IgD-negative memory B cell (primary cell): ENCODE data around the gene CADPS2. TPM values are rescaled to one million over a fixed set of nuclear protein-coding genes. Genes with fewer than 3 reads are reported as not detected.

ENCODE experiments used
- H3K27ac Mint-ChIP-seq, 3 donors: one replicate each; pipeline ENCODE4 v1.8.0; 2020 to 2022; ENCODE audit warnings: mild to moderate bottlenecking in 3 of 3, mixed read lengths in 3 of 3, moderate library complexity in 1 of 3
- H3K27me3 Mint-ChIP-seq: one replicate; pipeline ENCODE4 v1.8.0; 2021; ENCODE audit warnings: mixed read lengths
- H3K36me3 Mint-ChIP-seq: one replicate; pipeline ENCODE4 v1.8.0; 2020; ENCODE audit warnings: mild to moderate bottlenecking, mixed read lengths
- H3K4me1 Mint-ChIP-seq, 3 donors: one replicate each; pipeline ENCODE4 v1.8.0; 2020 to 2022; ENCODE audit warnings: mixed read lengths in 3 of 3, mild to moderate bottlenecking in 1 of 3
- H3K4me3 Mint-ChIP-seq, 4 donors: one replicate each; pipeline ENCODE4 v1.8.0; 2020 to 2022; ENCODE audit warnings: mild to moderate bottlenecking in 4 of 4, mixed read lengths in 4 of 4, moderate library complexity in 3 of 4
- H3K9me3 Mint-ChIP-seq, 3 donors: one replicate each; pipeline ENCODE4 v1.8.0; 2020 to 2021; ENCODE audit warnings: mixed read lengths in 3 of 3, mild to moderate bottlenecking in 1 of 3
- polyA plus RNA-seq: library from polyadenylated mRNA; unstranded; fragments of 300-500 nt; fragmentation: Illumina TruSeq; gene quantifications from one replicate; pipeline ENCODE4 v1.2.3, GENCODE V29; 2021

CADPS2 gene
- polyA plus RNA-seq, 1 donor from 2014 or later: not detected

- no peak overlapping the region for H3K4me3 Mint-ChIP-seq
- H3K36me3 Mint-ChIP-seq: no peaks in the 10 kb centered on the region
- no peaks in the 10 kb centered on the region for H3K27me3 Mint-ChIP-seq
- H3K4me1 Mint-ChIP-seq: peaks cover 0 to 2% (median 0%) of the 10 kb centered on the region in 3 donors
- no peak overlapping the region for H3K27ac Mint-ChIP-seq
- H3K9me3 Mint-ChIP-seq: peaks cover 0 to 2% (median 0%) of the 10 kb centered on the region in 3 donors
These were observed 425.3 kb downstream of the CADPS2 start for GRCh38 chr7:122460936-122461335.

- no peak overlapping the region for H3K27ac Mint-ChIP-seq
- H3K4me1 Mint-ChIP-seq: peaks cover 0 to 2% (median 0%) of the 10 kb centered on the region in 3 donors
- no peaks in the 10 kb centered on the region for H3K27me3 Mint-ChIP-seq
- no peaks in the 10 kb centered on the region for H3K36me3 Mint-ChIP-seq
- no peak overlapping the region for H3K4me3 Mint-ChIP-seq
- H3K9me3 Mint-ChIP-seq: no peaks in the 10 kb centered on the region
These were observed 428.3 kb downstream of the CADPS2 start for GRCh38 chr7:122457969-122458368.

GRCh38 chr7:122457325-122457724 lies 428.9 kb downstream of the CADPS2 start:
- H3K27ac Mint-ChIP-seq: no peak overlapping the region
- H3K9me3 Mint-ChIP-seq: no peaks in the 10 kb centered on the region
- H3K36me3 Mint-ChIP-seq: no peaks in the 10 kb centered on the region
- H3K27me3 Mint-ChIP-seq: no peaks in the 10 kb centered on the region
- peaks cover 0 to 2% (median 0%) of the 10 kb centered on the region in 3 donors for H3K4me1 Mint-ChIP-seq
- no peak overlapping the region for H3K4me3 Mint-ChIP-seq

- Mint-ChIP-seq H3K27ac (no peak overlapping the region), H3K36me3 (no peaks in the 10 kb centered on the region), H3K27me3 (no peaks in the 10 kb centered on the region), H3K9me3 (no peaks in the 10 kb centered on the region), H3K4me3 (no peak overlapping the region), H3K4me1 (no peaks in the 10 kb centered on the region)
These were observed 431.3 kb downstream of the CADPS2 start for GRCh38 chr7:122454776-122455507.

GRCh38 chr7:122453432-122453831 lies 432.8 kb downstream of the CADPS2 start:
- Mint-ChIP-seq H3K4me3 (no peak overlapping the region), H3K4me1 (no peaks in the 10 kb centered on the region), H3K9me3 (no peaks in the 10 kb centered on the region), H3K36me3 (no peaks in the 10 kb centered on the region), H3K27me3 (no peaks in the 10 kb centered on the region), H3K27ac (no peak overlapping the region)

- H3K27ac Mint-ChIP-seq: no peak overlapping the region
- peaks cover 0 to 4% (median under 1%) of the 10 kb centered on the region in 3 donors for H3K9me3 Mint-ChIP-seq
- H3K27me3 Mint-ChIP-seq: no peaks in the 10 kb centered on the region
- H3K36me3 Mint-ChIP-seq: no peaks in the 10 kb centered on the region
- H3K4me3 Mint-ChIP-seq: no peak overlapping the region
- no peaks in the 10 kb centered on the region for H3K4me1 Mint-ChIP-seq
These were observed 437.2 kb downstream of the CADPS2 start for GRCh38 chr7:122448893-122449589.

- Mint-ChIP-seq H3K4me3 (no peak overlapping the region), H3K36me3 (no peaks in the 10 kb centered on the region), H3K27me3 (no peaks in the 10 kb centered on the region), H3K9me3 (peaks cover 0 to 4% (median 2%) of the 10 kb centered on the region in 3 donors), H3K4me1 (no peaks in the 10 kb centered on the region), H3K27ac (no peak overlapping the region)
These were observed 443.3 kb downstream of the CADPS2 start for GRCh38 chr7:122442929-122443328.

GRCh38 chr7:122438492-122438891 lies 447.8 kb downstream of the CADPS2 start:
- Mint-ChIP-seq H3K4me1 (no peaks in the 10 kb centered on the region), H3K27me3 (no peaks in the 10 kb centered on the region), H3K9me3 (peaks cover 0 to 3% (median 1%) of the 10 kb centered on the region in 3 donors), H3K27ac (no peak overlapping the region), H3K4me3 (no peak overlapping the region), H3K36me3 (no peaks in the 10 kb centered on the region)

- Mint-ChIP-seq H3K4me3 (no peak overlapping the region), H3K4me1 (no peaks in the 10 kb centered on the region), H3K9me3 (peaks cover 0 to 3% (median 1%) of the 10 kb centered on the region in 3 donors), H3K36me3 (no peaks in the 10 kb centered on the region), H3K27ac (no peak overlapping the region), H3K27me3 (no peaks in the 10 kb centered on the region)
These were observed 448.3 kb downstream of the CADPS2 start for GRCh38 chr7:122438006-122438405.

- H3K4me1 Mint-ChIP-seq: no peaks in the 10 kb centered on the region
- H3K27ac Mint-ChIP-seq: no peak overlapping the region
- no peak overlapping the region for H3K4me3 Mint-ChIP-seq
- H3K27me3 Mint-ChIP-seq: no peaks in the 10 kb centered on the region
- H3K9me3 Mint-ChIP-seq: peaks cover 0 to 3% (median 1%) of the 10 kb centered on the region in 3 donors
- H3K36me3 Mint-ChIP-seq: no peaks in the 10 kb centered on the region
These were observed 452.5 kb downstream of the CADPS2 start for GRCh38 chr7:122433765-122434164.

GRCh38 chr7:122430710-122431109 lies 455.6 kb downstream of the CADPS2 start:
- H3K4me3 Mint-ChIP-seq: no peak overlapping the region
- H3K27me3 Mint-ChIP-seq: no peaks in the 10 kb centered on the region
- H3K27ac Mint-ChIP-seq: no peak overlapping the region
- H3K36me3 Mint-ChIP-seq: no peaks in the 10 kb centered on the region
- H3K4me1 Mint-ChIP-seq: no peaks in the 10 kb centered on the region
- peaks cover 0 to 1% (median 0%) of the 10 kb centered on the region in 3 donors for H3K9me3 Mint-ChIP-seq

GRCh38 chr7:122429926-122430325 lies 456.3 kb downstream of the CADPS2 start:
- no peak overlapping the region for H3K27ac Mint-ChIP-seq
- no peaks in the 10 kb centered on the region for H3K9me3 Mint-ChIP-seq
- no peaks in the 10 kb centered on the region for H3K27me3 Mint-ChIP-seq
- no peaks in the 10 kb centered on the region for H3K4me1 Mint-ChIP-seq
- H3K36me3 Mint-ChIP-seq: no peaks in the 10 kb centered on the region
- H3K4me3 Mint-ChIP-seq: no peak overlapping the region

GRCh38 chr7:122425731-122426130 lies 460.5 kb downstream of the CADPS2 start:
- Mint-ChIP-seq H3K4me3 (no peak overlapping the region), H3K27ac (no peak overlapping the region), H3K4me1 (no peaks in the 10 kb centered on the region), H3K9me3 (no peaks in the 10 kb centered on the region), H3K27me3 (peaks cover 2% of the 10 kb centered on the region), H3K36me3 (no peaks in the 10 kb centered on the region)

- no peak overlapping the region for H3K4me3 Mint-ChIP-seq
- H3K27me3 Mint-ChIP-seq: peaks cover 2% of the 10 kb centered on the region
- H3K9me3 Mint-ChIP-seq: no peaks in the 10 kb centered on the region
- no peaks in the 10 kb centered on the region for H3K36me3 Mint-ChIP-seq
- H3K4me1 Mint-ChIP-seq: no peaks in the 10 kb centered on the region
- H3K27ac Mint-ChIP-seq: no peak overlapping the region
These were observed 462.7 kb downstream of the CADPS2 start for GRCh38 chr7:122423591-122423990.

- Mint-ChIP-seq H3K4me3 (no peak overlapping the region), H3K9me3 (peaks cover 0 to 2% (median 0%) of the 10 kb centered on the region in 3 donors), H3K4me1 (no peaks in the 10 kb centered on the region), H3K27ac (no peak overlapping the region), H3K36me3 (no peaks in the 10 kb centered on the region), H3K27me3 (peaks cover 2% of the 10 kb centered on the region)
These were observed 469.9 kb downstream of the CADPS2 start for GRCh38 chr7:122416336-122416735.

- Mint-ChIP-seq H3K9me3 (peaks cover 0 to 5% (median 0%) of the 10 kb centered on the region in 3 donors), H3K27me3 (peaks cover 2% of the 10 kb centered on the region), H3K4me1 (no peaks in the 10 kb centered on the region), H3K36me3 (no peaks in the 10 kb centered on the region), H3K27ac (no peak overlapping the region), H3K4me3 (no peak overlapping the region)
These were observed 470.8 kb downstream of the CADPS2 start for GRCh38 chr7:122415510-122415909.
